Ovary (tissue), 9 donors: ENCODE data around the gene SLC9A1. TPM values are rescaled to one million over a fixed set of nuclear protein-coding genes. Genes with fewer than 3 reads are reported as not detected.

Experiments
- DNase-seq, 5 donors: peaks; one replicate each; pipeline ENCODE4 v3.0.0-alpha.2; 2019 to 2020
- H3K27ac ChIP-seq, 2 donors: fragments of 200-600 bp; one replicate each; pipeline versions ENCODE4 v1.5.1 to v1.8.0; 2019 to 2022
- H3K27me3 ChIP-seq: fragments of 200-600 bp; one replicate; pipeline ENCODE4 v1.8.0; 2022
- H3K36me3 ChIP-seq: fragments of 200-600 bp; sonication (generic); one replicate; pipeline ENCODE4 v1.5.1; 2019
- H3K4me1 ChIP-seq: one replicate; pipeline ENCODE4 v1.8.1; 2013; ENCODE audit warnings: mild to moderate bottlenecking, moderate library complexity; ENCODE audit not compliant: insufficient read depth
- H3K4me3 ChIP-seq: fragments of 200-600 bp; sonication (generic); one replicate; pipeline ENCODE4 v1.5.1; 2017
- H3K9me3 ChIP-seq, 2 donors: fragments of 200-600 bp in 1 of 2; sonication (generic) in 1 of 2; one replicate each; pipeline versions ENCODE4 v1.5.1 to v1.8.1; 2013 to 2019; ENCODE audit warnings: mild to moderate bottlenecking in 1 of 2, moderate library complexity in 1 of 2
- CTCF ChIP-seq, 3 donors: fragments of 450-650 bp in 2 of 3; fragments of 200-600 bp in 1 of 3; IDR thresholded peaks; one replicate each; pipeline versions ENCODE4 v1.5.1 to v1.8.0; 2016 to 2022; ENCODE audit warnings: antibody characterized with exemption in 3 of 3, mild to moderate bottlenecking in 1 of 3
- EP300 ChIP-seq: sonication (generic); formaldehyde crosslinking; IDR thresholded peaks from one replicate; pipeline ENCODE4 v1.6.1; 2017; ENCODE audit warnings: antibody characterized with exemption
- POLR2A ChIP-seq: fragments of 450-650 bp; IDR thresholded peaks from one replicate; pipeline ENCODE4 v1.6.1; 2017; ENCODE audit warnings: antibody characterized with exemption, mild to moderate bottlenecking, moderate library complexity
- WGBS, 3 donors: extraction: QIAGEN DNeasy Blood & Tissue Kit in 1 of 3; methylation state at CpG; one replicate each; pipeline versions ENCODE4 v1.1.5 to v1.1.7; 2013 to 2017; 5-methylcytosine and 5-hydroxymethylcytosine counted together
- intact Hi-C, 4 donors: fragments of 100-400 bp; cut with DNase I; formaldehyde crosslinking; loops; one replicate each; pipeline versions ENCODE4 v1.11.0 to v1.15.1; 2022 to 2023
- polyA plus RNA-seq, 2 donors: library from polyadenylated mRNA; stranded (reverse); fragments of 200-250 nt in 1 of 2; fragments of 350-450 nt in 1 of 2; fragmentation: Illumina TruSeq in 1 of 2; extraction: RNeasy Lipid Tissue Mini Kit (QIAGEN cat#74804) in 1 of 2; gene quantifications; one replicate each; pipeline ENCODE4 v1.2.3, GENCODE V29; 2013 to 2014
- total RNA-seq, 7 donors: library from RNA; depleted of rRNA in 2 of 7; stranded (reverse); fragments of >200 nt in 2 of 7; fragmentation: NEBNext Ultra II Directional in 3 of 7; extraction: Animal tissue kit (Norgen Biotek cat#: 25700) in 3 of 7; gene quantifications; one replicate each; pipeline versions ENCODE4 v1.1.0 to v1.2.4, GENCODE V29; 2016 to 2023
- donor health status: DM: no; HTN: no; CAD: no; lungs with moderate emphysema.
- donor health status: DM: no; HTN: no; CAD: no.
- donor health status: Bipolar disorder and iron deficiency.
- donor health status: DM: yes; HTN: yes; CAD: no.
- donor health status: DM: no; HTN: no; CAD: no.
- donor health status: DM: yes; HTN: yes; CAD: no.

SLC9A1 gene
- total and polyA plus RNA-seq, 9 donors = 8.6 to 33.7 (median 14.8) TPM

- H3K27ac ChIP-seq = no peak overlapping the region
- WGBS, 3 donors = 83 to 94% (median 85%) methylated on average over 5 of the region's 5 CpGs
- intact Hi-C loops = no loop called here
Observed at GRCh38 chr1:27090911-27091310, 64.0 kb downstream of the SLC9A1 start.

DNA sequence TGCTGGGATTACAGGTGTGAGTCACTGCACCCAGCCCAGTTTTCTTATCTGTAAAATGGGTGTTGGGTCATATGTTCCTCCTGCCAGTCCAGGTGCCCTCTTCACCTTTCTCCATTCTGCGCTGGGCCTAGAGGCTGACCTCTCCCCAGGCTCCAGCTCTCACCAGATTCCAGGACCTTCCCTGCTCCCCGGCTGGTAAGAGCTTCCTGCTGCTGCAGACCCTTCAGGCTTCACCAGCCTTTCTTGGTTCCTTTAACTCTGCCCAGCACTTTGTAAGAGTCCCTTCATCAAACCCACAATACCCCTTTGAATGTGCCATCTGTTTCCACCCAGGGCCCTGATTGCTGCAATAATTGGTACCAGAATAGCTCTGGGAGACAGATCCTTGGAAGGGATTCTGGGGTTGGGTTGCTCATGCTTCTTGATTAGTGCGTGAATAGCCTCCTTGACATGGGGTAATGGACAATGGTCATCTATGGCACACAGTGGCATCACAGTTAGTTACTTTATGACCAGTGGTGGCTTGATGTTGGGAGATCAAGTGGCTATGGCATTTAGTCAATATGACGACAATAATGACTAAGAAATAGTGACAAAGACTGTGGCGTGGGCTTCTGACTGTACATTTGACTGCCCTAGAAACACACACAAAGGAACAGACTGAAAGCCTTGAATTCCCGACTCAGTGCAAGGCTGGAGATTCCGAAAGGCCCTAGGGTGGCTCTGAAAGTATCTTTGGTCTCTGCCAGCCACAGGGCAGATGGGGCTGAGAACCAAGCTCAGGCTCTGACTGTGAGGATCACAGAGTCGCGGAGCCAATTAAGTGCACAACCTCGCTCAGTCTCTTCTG lies 67.3 kb downstream of the SLC9A1 start:
- no peak overlapping the region for H3K27ac ChIP-seq
- H3K4me1 ChIP-seq = no peaks in the 10 kb centered on the region
- H3K9me3 ChIP-seq = no peaks in the 10 kb centered on the region
- no peak for DNase-seq
- H3K27me3 ChIP-seq = no peaks in the 10 kb centered on the region
- intact Hi-C loops = no loop called here
- TF ChIP-seq EP300 = no peak
- no peak for TF ChIP-seq POLR2A
- no peak for TF ChIP-seq CTCF (IDR thresholded peaks at IDR 0.05)
- no peak overlapping the region for H3K4me3 ChIP-seq
- no peaks in the 10 kb centered on the region for H3K36me3 ChIP-seq
- WGBS, 3 donors = 92 to 96% (median 94%) methylated on average over 10 of the region's 10 CpGs

More at GRCh38 chr1:27090911-27091310, 64.0 kb downstream of the SLC9A1 start:
- DNase-seq = no peak
- Histone ChIP-seq H3K4me1 (no peaks in the 10 kb centered on the region), H3K9me3 (no peaks in the 10 kb centered on the region), H3K27me3 (no peaks in the 10 kb centered on the region), H3K36me3 (no peaks in the 10 kb centered on the region), H3K4me3 (no peak overlapping the region)
- TF ChIP-seq CTCF (IDR thresholded peaks at IDR 0.05) = no peak
- TF ChIP-seq EP300 = no peak
- no peak for TF ChIP-seq POLR2A

DNA sequence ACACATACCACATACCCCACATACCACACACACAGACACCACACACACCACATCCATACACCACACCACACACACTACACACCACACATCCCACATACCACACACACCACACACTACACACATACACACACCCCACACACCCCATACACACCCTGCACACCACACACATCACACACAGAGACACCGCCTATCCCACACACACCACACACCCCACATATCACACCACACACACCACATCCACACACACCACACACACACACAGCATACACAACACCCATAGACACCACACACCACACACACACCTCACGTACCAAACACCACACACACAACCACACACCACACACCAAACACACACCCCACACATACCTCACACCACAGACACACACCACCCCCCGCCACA lies 68.3 kb downstream of the SLC9A1 start:
- no peak for DNase-seq
- H3K27me3 ChIP-seq = no peaks in the 10 kb centered on the region
- H3K4me3 ChIP-seq = no peak overlapping the region
- intact Hi-C loops = no loop called here
- no peaks in the 10 kb centered on the region for H3K4me1 ChIP-seq
- TF ChIP-seq POLR2A = no peak
- TF ChIP-seq EP300 = no peak
- no peak for TF ChIP-seq CTCF (IDR thresholded peaks at IDR 0.05)
- no peaks in the 10 kb centered on the region for H3K36me3 ChIP-seq
- 93 to 97% (median 97%) methylated on average over 3 of the region's 3 CpGs for WGBS, 3 donors
- H3K27ac ChIP-seq = no peak overlapping the region
- no peaks in the 10 kb centered on the region for H3K9me3 ChIP-seq

DNA sequence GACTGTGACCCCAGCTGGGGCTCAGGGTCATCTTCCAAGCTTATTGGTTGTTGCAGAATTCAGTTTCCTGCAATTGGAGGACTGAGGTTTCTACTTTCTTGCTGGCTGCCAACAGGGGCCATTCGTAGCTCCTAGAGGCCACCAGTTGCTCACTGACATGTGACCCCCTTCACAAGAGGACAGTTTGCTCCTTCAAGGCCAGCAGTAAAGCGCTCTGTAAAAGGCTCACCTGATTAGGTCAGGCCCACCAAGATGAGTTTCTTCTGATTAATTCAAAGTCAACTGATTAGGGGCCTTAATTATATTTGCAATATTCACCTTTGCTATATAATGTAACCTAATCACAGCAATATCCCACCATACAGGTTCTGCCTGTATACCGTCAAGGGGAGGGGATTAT lies 68.9 kb downstream of the SLC9A1 start:
- Histone ChIP-seq H3K27ac (no peak overlapping the region), H3K27me3 (no peaks in the 10 kb centered on the region), H3K36me3 (no peaks in the 10 kb centered on the region), H3K9me3 (no peaks in the 10 kb centered on the region), H3K4me3 (no peak overlapping the region), H3K4me1 (no peaks in the 10 kb centered on the region)
- intact Hi-C loops = no loop called here
- 68 to 75% (median 74%) methylated on average over 3 of the region's 3 CpGs for WGBS, 3 donors
- no peak for DNase-seq
- no peak for TF ChIP-seq EP300
- TF ChIP-seq CTCF (IDR thresholded peaks at IDR 0.05) = no peak
- no peak for TF ChIP-seq POLR2A
